Activated CD4-positive, alpha-beta T cell treated with anti-CD3 and anti-CD28 coated beads, Interleukin-2, amount 10 ng/mL, durations not matched to agents 7 days and 5 days (primary cell): ENCODE results near the gene BCOR. TPM values are rescaled to one million over a fixed set of nuclear protein-coding genes. Genes with fewer than 3 reads are reported as not detected.

ENCODE experiments used
- CTCF ChIA-PET: fragments of 350-600 bp; sonication (Branson Sonifier 250); formaldehyde crosslinking; loops from one replicate; lab custom pipeline; 2021; ENCODE audit warnings: antibody characterized with exemption; lab: Charles Lee
- POLR2A ChIA-PET: fragments of 350-600 bp; sonication (Branson Sonifier 250); formaldehyde crosslinking; loops from one replicate; lab custom pipeline; 2021; ENCODE audit warnings: antibody characterized with exemption; lab: Charles Lee
- DNase-seq: peaks from one replicate; pipeline ENCODE4 v3.0.0-alpha.2; 2020
- H3K27ac Mint-ChIP-seq: one replicate; pipeline ENCODE4 v1.8.0; 2021; ENCODE audit warnings: mild to moderate bottlenecking, moderate library complexity, mixed read lengths
- H3K27me3 Mint-ChIP-seq: one replicate; pipeline ENCODE4 v1.8.0; 2021; ENCODE audit warnings: mixed read lengths
- H3K36me3 Mint-ChIP-seq: one replicate; pipeline ENCODE4 v1.8.0; 2021; ENCODE audit warnings: low read depth, mixed read lengths
- H3K4me1 Mint-ChIP-seq: one replicate; pipeline ENCODE4 v1.8.0; 2021; ENCODE audit warnings: mixed read lengths
- H3K4me3 Mint-ChIP-seq: one replicate; pipeline ENCODE4 v1.8.0; 2021; ENCODE audit warnings: mild to moderate bottlenecking, moderate library complexity, mixed read lengths
- H3K9me3 Mint-ChIP-seq: one replicate; pipeline ENCODE4 v1.8.0; 2021; ENCODE audit warnings: mixed read lengths
- total RNA-seq, 2 experiments: library from RNA; stranded (reverse); gene quantifications; one replicate each; pipeline ENCODE4 v1.2.3, GENCODE V29; 2021

Gene BCOR
- total RNA-seq, 2 experiments from 2014 or later: 53.1 to 54.9 TPM

- H3K4me3 Mint-ChIP-seq: no peak overlapping the region
- H3K27me3 Mint-ChIP-seq: no peaks in the 10 kb centered on the region
- POLR2A ChIA-PET: interaction anchor here (0.6 kb wide), 1 partner anchor 150 kb away, joined by 4 read pairs; no protein-coding TSS in a partner anchor
- H3K4me1 Mint-ChIP-seq: peaks cover 6% of the 10 kb centered on the region
- no peak overlapping the region for H3K27ac Mint-ChIP-seq
- CTCF ChIA-PET: interaction anchor here (1.2 to 1.3 kb wide), 2 partner anchors 8 to 15 kb away, joined by 3 to 5 read pairs; no protein-coding TSS in a partner anchor
- no peaks in the 10 kb centered on the region for H3K36me3 Mint-ChIP-seq
- H3K9me3 Mint-ChIP-seq: no peaks in the 10 kb centered on the region
- DNase-seq: no peak
Observed at GRCh38 chrX:40131654-40132337, 34.0 kb upstream of the BCOR start.

GRCh38 chrX:40130207-40130606, 32.4 kb upstream of the BCOR start:
- ChIA-PET POLR2A (no interaction called here), CTCF (interaction anchor here (1.3 kb wide), 1 partner anchor 9 kb away, joined by 5 read pairs; no protein-coding TSS in a partner anchor)
- DNase-seq: no peak
- Mint-ChIP-seq H3K36me3 (no peaks in the 10 kb centered on the region), H3K4me1 (peaks cover 8% of the 10 kb centered on the region), H3K27ac (no peak overlapping the region), H3K27me3 (no peaks in the 10 kb centered on the region), H3K9me3 (no peaks in the 10 kb centered on the region), H3K4me3 (no peak overlapping the region)

GRCh38 chrX:40127052-40127451, 29.3 kb upstream of the BCOR start:
- no peaks in the 10 kb centered on the region for H3K36me3 Mint-ChIP-seq
- ChIA-PET CTCF (interaction anchor here (0.6 to 2.8 kb wide), 3 partner anchors 13 to 37 kb away, joined by 3 to 6 read pairs (median 4); no protein-coding TSS in a partner anchor), POLR2A (no interaction called here)
- DNase-seq: peak; percentile 47
- peaks cover 8% of the 10 kb centered on the region for H3K4me1 Mint-ChIP-seq
- H3K9me3 Mint-ChIP-seq: no peaks in the 10 kb centered on the region
- H3K27me3 Mint-ChIP-seq: no peaks in the 10 kb centered on the region
- H3K27ac Mint-ChIP-seq: no peak overlapping the region
- H3K4me3 Mint-ChIP-seq: no peak overlapping the region

- Mint-ChIP-seq H3K27ac (no peak overlapping the region), H3K4me3 (no peak overlapping the region), H3K4me1 (peaks cover 13% of the 10 kb centered on the region), H3K27me3 (no peaks in the 10 kb centered on the region), H3K9me3 (no peaks in the 10 kb centered on the region), H3K36me3 (no peaks in the 10 kb centered on the region)
- DNase-seq: no peak
- CTCF ChIA-PET: no interaction called here
- POLR2A ChIA-PET: no interaction called here
Observed at GRCh38 chrX:40122487-40122886, 24.7 kb upstream of the BCOR start.

- H3K27me3 Mint-ChIP-seq: no peaks in the 10 kb centered on the region
- no peak overlapping the region for H3K4me3 Mint-ChIP-seq
- CTCF ChIA-PET: interaction anchor here (1.1 kb wide), 1 partner anchor 36 kb away, joined by 3 read pairs; no protein-coding TSS in a partner anchor
Observed at GRCh38 chrX:40121618-40122017, 23.9 kb upstream of the BCOR start.

GRCh38 chrX:40120838-40121580, 23.3 kb upstream of the BCOR start:
- POLR2A ChIA-PET: no interaction called here
- peaks cover 5% of the 10 kb centered on the region for H3K4me1 Mint-ChIP-seq
- no peaks in the 10 kb centered on the region for H3K27me3 Mint-ChIP-seq
- no peak overlapping the region for H3K4me3 Mint-ChIP-seq
- no peaks in the 10 kb centered on the region for H3K9me3 Mint-ChIP-seq
- no peak overlapping the region for H3K27ac Mint-ChIP-seq
- CTCF ChIA-PET: interaction anchor here (1.1 kb wide), 1 partner anchor 35 kb away, joined by 3 read pairs; no protein-coding TSS in a partner anchor
- H3K36me3 Mint-ChIP-seq: no peaks in the 10 kb centered on the region
- no peak for DNase-seq

More at GRCh38 chrX:40121618-40122017, 23.9 kb upstream of the BCOR start:
- POLR2A ChIA-PET: no interaction called here
- H3K36me3 Mint-ChIP-seq: no peaks in the 10 kb centered on the region
- no peak for DNase-seq
- H3K27ac Mint-ChIP-seq: no peak overlapping the region
- H3K4me1 Mint-ChIP-seq: peaks cover 6% of the 10 kb centered on the region
- no peaks in the 10 kb centered on the region for H3K9me3 Mint-ChIP-seq

- ChIA-PET POLR2A (no interaction called here), CTCF (no interaction called here)
- no peaks in the 10 kb centered on the region for H3K27me3 Mint-ChIP-seq
- DNase-seq: no peak
- no peak overlapping the region for H3K4me3 Mint-ChIP-seq
- no peaks in the 10 kb centered on the region for H3K36me3 Mint-ChIP-seq
- peaks cover 5% of the 10 kb centered on the region for H3K4me1 Mint-ChIP-seq
- no peaks in the 10 kb centered on the region for H3K9me3 Mint-ChIP-seq
- no peak overlapping the region for H3K27ac Mint-ChIP-seq
Observed at GRCh38 chrX:40117715-40118285, 20.0 kb upstream of the BCOR start.

GRCh38 chrX:40116925-40117324, 19.2 kb upstream of the BCOR start:
- Mint-ChIP-seq H3K9me3 (no peaks in the 10 kb centered on the region), H3K36me3 (no peaks in the 10 kb centered on the region), H3K4me1 (peaks cover 9% of the 10 kb centered on the region), H3K4me3 (no peak overlapping the region), H3K27ac (no peak overlapping the region), H3K27me3 (no peaks in the 10 kb centered on the region)
- ChIA-PET CTCF (no interaction called here), POLR2A (no interaction called here)
- DNase-seq: no peak

- no peaks in the 10 kb centered on the region for H3K36me3 Mint-ChIP-seq
- no peak for DNase-seq
- CTCF ChIA-PET: no interaction called here
- H3K4me1 Mint-ChIP-seq: peaks cover 15% of the 10 kb centered on the region
- H3K4me3 Mint-ChIP-seq: no peak overlapping the region
- H3K27ac Mint-ChIP-seq: no peak overlapping the region
- POLR2A ChIA-PET: no interaction called here
- peaks cover 5% of the 10 kb centered on the region for H3K27me3 Mint-ChIP-seq
- H3K9me3 Mint-ChIP-seq: no peaks in the 10 kb centered on the region
Observed at GRCh38 chrX:40112996-40113395, 15.2 kb upstream of the BCOR start.

- Mint-ChIP-seq H3K4me3 (no peak overlapping the region), H3K4me1 (peaks cover 18% of the 10 kb centered on the region), H3K9me3 (no peaks in the 10 kb centered on the region), H3K27ac (no peak overlapping the region), H3K27me3 (peaks cover 9% of the 10 kb centered on the region), H3K36me3 (no peaks in the 10 kb centered on the region)
- ChIA-PET POLR2A (no interaction called here), CTCF (no interaction called here)
- DNase-seq: no peak
Observed at GRCh38 chrX:40111868-40112267, 14.1 kb upstream of the BCOR start.

- Mint-ChIP-seq H3K36me3 (no peaks in the 10 kb centered on the region), H3K27me3 (peaks cover 10% of the 10 kb centered on the region), H3K27ac (no peak overlapping the region), H3K4me1 (peaks cover 20% of the 10 kb centered on the region), H3K9me3 (no peaks in the 10 kb centered on the region), H3K4me3 (no peak overlapping the region)
- ChIA-PET POLR2A (no interaction called here), CTCF (interaction anchor here (1.1 kb wide), 1 partner anchor 10 kb away, joined by 4 read pairs; no protein-coding TSS in a partner anchor)
- peak; percentile 20 for DNase-seq
Observed at GRCh38 chrX:40109288-40110008, 11.7 kb upstream of the BCOR start.

GRCh38 chrX:40108959-40109287, 11.2 kb upstream of the BCOR start:
- DNase-seq: peak; percentile 38
- ChIA-PET CTCF (interaction anchor here (1.1 kb wide), 1 partner anchor 11 kb away, joined by 3 read pairs; the partner anchor contains the start of gene BCOR), POLR2A (no interaction called here)
- Mint-ChIP-seq H3K27me3 (peaks cover 10% of the 10 kb centered on the region), H3K27ac (no peak overlapping the region), H3K9me3 (no peaks in the 10 kb centered on the region), H3K36me3 (no peaks in the 10 kb centered on the region), H3K4me3 (no peak overlapping the region), H3K4me1 (peaks cover 20% of the 10 kb centered on the region)
